ENCODE measurements around the gene RAE1.

Gene RAE1

GRCh38 chr20:57380081-57380750, 29.2 kb downstream of the RAE1 start:
- Histone ChIP-seq H3K4me3 (ENCODE audit: low read depth, low read length) (no peak overlapping the region), H3K36me3 (replicated peaks) (peaks cover 6% of the 10 kb centered on the region), H3K27ac (no peak overlapping the region), H3K27me3 (replicated peaks) (no peaks in the 10 kb centered on the region)
- DNase-seq = no peak
- in situ Hi-C loops (cut with HindIII; ENCODE audit: low pct_ligation_motif_present, low sequenced_read_pairs) = no loop called here
- TF ChIP-seq CTCF (IDR thresholded peaks at IDR 0.05; ENCODE audit: low read depth, low read length, missing control alignments) = no peak

- no peak overlapping the region for H3K4me3 ChIP-seq (ENCODE audit: low read depth, low read length)
- DNase-seq = peak; percentile 72
- TF ChIP-seq CTCF (IDR thresholded peaks at IDR 0.05; ENCODE audit: low read depth, low read length, missing control alignments) = peak; percentile 97
- no peak overlapping the region for H3K27ac ChIP-seq
- in situ Hi-C loops (cut with HindIII; ENCODE audit: low pct_ligation_motif_present, low sequenced_read_pairs) = no loop called here
- H3K36me3 ChIP-seq (replicated peaks) = peaks cover 3% of the 10 kb centered on the region
- no peaks in the 10 kb centered on the region for H3K27me3 ChIP-seq (replicated peaks)
Measured at GRCh38 chr20:57381596-57382503, 30.8 kb downstream of the RAE1 start.

- H3K27me3 ChIP-seq (replicated peaks) = no peaks in the 10 kb centered on the region
- no peak overlapping the region for H3K27ac ChIP-seq
- no peak for TF ChIP-seq CTCF (IDR thresholded peaks at IDR 0.05; ENCODE audit: low read depth, low read length, missing control alignments)
- peaks cover 3% of the 10 kb centered on the region for H3K36me3 ChIP-seq (replicated peaks)
- in situ Hi-C loops (cut with HindIII; ENCODE audit: low pct_ligation_motif_present, low sequenced_read_pairs) = no loop called here
- H3K4me3 ChIP-seq (ENCODE audit: low read depth, low read length) = no peak overlapping the region
- no peak for DNase-seq
Measured at GRCh38 chr20:57382516-57382915, 31.5 kb downstream of the RAE1 start.

GRCh38 chr20:57383447-57384347, 32.6 kb downstream of the RAE1 start:
- DNase-seq = no peak
- no peak for TF ChIP-seq CTCF (IDR thresholded peaks at IDR 0.05; ENCODE audit: low read depth, low read length, missing control alignments)
- in situ Hi-C loops (cut with HindIII; ENCODE audit: low pct_ligation_motif_present, low sequenced_read_pairs) = no loop called here

GRCh38 chr20:57384486-57384885, 33.4 kb downstream of the RAE1 start:
- no peak overlapping the region for H3K4me3 ChIP-seq (ENCODE audit: low read depth, low read length)
- in situ Hi-C loops (cut with HindIII; ENCODE audit: low pct_ligation_motif_present, low sequenced_read_pairs) = no loop called here
- H3K27me3 ChIP-seq (replicated peaks) = no peaks in the 10 kb centered on the region
- TF ChIP-seq CTCF (IDR thresholded peaks at IDR 0.05; ENCODE audit: low read depth, low read length, missing control alignments) = no peak
- no peak for DNase-seq
- H3K36me3 ChIP-seq (replicated peaks) = no peaks in the 10 kb centered on the region
- H3K27ac ChIP-seq = no peak overlapping the region

More at GRCh38 chr20:57383447-57384347, 32.6 kb downstream of the RAE1 start:
- Histone ChIP-seq H3K27ac (no peak overlapping the region), H3K27me3 (replicated peaks) (no peaks in the 10 kb centered on the region), H3K36me3 (replicated peaks) (no peaks in the 10 kb centered on the region), H3K4me3 (ENCODE audit: low read depth, low read length) (no peak overlapping the region)
